ENCODE data around the gene VTA1. TPM values are rescaled to one million over a fixed set of nuclear protein-coding genes. Genes with fewer than 3 reads are reported as not detected.

The VTA1 gene
- total RNA-seq, 4 donors from 2014 or later: 74.4 to 89.3 (median 77.3) TPM

Other genes starting within 250 kb of the VTA1 start
- not detected for gene GJE1, start 14.3 kb upstream of the VTA1 start, total RNA-seq
- gene NMBR, start 141 bp upstream of the VTA1 start, total RNA-seq: under 1 TPM in 1 of 4 donors, not detected in 3; 0.23 TPM
- gene ADGRG6, start 154.7 kb downstream of the VTA1 start, total RNA-seq: 1 to 10 TPM; 1.5 to 6.0 (median 3.2) TPM

All from gastrocnemius medialis (tissue), 4 donors.